ENCODE measurements around the gene XYLT1.

XYLT1 gene

DNA sequence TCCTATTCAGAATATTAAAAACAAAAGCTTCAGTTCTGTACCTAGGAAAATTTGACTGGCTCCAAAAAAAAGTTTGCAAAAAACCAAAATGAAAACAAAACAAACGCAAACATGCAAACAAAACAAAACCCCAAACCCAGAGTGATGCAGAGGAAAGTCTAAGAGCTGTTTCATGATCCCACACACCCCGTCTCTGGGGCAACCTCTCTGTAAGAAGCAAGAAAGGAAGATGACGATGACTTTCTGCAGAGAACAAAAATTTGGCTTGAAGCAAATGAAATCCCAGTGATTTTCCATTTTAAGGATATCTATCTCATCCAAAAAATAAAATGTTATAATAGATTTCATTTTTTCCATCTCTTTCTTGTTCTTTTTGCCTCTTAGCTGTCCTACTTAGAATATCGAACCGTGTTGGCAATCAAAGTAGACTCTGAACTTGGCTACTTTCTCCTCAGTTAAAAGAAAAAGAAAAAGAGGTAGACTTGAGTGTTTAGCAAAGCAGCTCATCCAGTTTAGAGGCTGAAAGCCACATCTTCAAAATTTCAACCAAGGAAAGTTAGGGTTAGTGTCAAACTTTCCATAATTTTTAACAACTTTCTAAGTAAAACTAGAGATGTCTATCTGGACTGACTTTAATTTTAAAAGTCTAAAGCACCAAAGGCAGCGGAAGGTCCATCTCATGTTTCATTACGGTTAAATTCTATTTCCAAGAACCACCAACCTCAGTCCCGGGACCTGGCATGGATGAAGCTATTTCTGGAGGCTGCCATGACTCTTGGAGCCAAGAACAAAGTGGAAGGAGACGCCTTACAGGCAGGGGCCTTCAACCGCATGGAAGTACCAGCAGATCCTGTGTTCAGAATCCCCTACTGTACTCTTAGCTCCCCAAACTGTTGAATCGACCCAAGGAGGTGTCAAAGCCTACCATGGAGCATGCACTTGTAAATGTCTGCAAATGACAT is 180.8 kb downstream of the XYLT1 start:
- no peak for DNase-seq (ENCODE audit: low read depth, low spot score)

DNA sequence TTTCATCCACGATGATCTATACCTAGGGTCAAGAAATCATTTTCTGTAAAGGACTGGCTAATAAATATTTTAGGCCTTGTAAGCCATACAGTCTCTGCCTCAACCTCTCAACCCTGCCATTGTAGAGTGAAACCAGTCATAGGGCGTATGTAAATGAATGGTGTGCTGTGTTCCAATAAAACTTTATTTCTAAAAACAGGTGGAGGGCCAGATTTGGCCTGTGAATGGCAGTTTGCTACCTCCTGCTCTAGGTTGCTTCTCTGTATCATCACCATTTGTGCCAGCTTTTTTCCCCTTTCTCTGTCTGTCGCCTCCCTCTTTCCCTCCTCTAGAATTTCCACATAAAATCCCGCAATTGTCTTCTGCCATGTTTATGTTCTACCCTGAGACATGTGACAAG is 181.7 kb downstream of the XYLT1 start:
- no peak for DNase-seq (ENCODE audit: low read depth, low spot score)

DNA sequence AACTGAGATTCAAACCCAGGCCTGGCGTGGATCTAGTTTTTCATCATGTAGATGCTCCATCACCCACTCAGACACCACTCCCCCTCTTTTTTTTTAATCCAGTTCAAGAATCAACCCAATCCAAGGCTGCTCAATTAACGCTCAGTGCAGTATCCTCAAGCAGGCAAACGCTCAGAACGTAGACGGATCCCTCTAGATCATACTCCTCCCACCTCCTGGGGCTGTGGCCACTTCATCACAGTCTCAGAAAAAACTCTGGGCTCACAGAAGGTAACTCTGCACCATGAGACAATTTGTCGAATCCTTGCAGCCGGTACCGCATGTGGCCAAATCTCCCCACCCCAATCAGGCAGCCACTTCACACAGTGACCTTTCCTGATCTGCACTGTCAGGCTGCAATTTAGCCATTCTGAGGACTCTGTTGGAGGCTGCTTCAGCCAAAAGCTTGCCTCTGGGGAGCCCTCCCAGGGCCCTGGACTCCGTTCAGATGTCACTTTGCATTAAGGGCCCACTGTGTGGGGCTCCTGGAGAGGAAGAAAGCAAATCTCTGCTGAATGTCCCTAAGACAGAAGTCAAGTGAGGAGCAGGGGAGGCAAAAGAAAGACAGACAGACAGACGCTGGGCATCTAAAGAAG is 183.5 kb downstream of the XYLT1 start:
- DNase-seq (ENCODE audit: low read depth, low spot score): no peak

DNA sequence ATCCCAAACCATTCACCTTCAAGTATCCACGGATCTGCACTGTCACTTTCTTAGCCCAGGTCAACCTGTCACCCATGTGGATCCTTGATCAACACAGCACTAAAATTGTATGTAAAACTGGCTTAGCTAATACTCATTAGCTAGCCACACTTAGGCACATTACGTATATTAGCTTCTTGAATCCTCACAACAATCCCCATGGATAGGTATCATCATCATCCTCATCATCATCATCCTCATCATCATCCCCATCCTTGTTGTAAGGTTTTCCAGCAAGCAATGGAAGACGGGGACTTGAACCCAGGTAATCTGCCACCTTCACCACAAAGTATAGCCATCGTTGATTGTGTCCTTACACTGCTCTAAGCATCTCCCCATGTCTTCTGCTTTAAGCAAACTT is 184.3 kb downstream of the XYLT1 start:
- no peak for DNase-seq (ENCODE audit: low read depth, low spot score)

DNA sequence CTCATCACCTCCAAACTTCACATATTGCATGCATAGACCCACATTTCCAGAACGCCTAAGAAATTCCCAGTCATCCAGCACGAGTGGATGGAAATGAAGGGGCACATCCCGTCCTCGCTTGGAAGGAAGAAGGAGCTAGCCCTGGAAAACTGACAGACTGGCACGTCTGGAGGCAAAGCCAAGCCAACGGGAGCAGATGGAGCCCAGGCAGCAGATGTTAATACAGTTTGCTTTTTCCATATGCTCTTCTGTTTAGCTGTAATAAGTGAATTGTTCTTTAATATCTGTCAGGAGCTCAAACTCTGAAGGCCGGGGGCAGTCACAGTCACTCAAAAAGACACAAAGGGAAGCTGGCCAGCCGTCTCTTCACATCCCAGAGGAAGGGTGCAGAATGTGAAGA is 187.7 kb downstream of the XYLT1 start:
- DNase-seq (ENCODE audit: low read depth, low spot score): no peak

DNA sequence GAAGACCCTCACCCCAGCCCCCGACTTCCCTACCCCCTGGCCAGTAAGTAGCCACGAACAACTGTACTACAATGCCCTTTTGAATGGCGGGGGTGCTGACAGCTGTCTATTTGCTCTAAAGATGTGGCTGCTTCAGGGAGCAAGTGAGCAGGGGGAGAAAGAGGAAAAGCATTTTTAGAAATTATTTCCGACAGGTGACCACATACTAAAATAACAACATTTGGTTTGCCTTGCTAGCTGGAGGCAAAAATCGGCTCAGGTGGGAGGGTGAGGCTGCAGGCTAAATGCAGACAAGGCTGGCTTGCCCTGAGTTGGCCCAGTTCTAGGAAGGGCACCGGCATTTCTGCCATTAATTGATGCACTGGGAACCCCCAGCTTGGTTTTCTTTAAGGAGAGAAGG is 188.5 kb downstream of the XYLT1 start:
- DNase-seq (ENCODE audit: low read depth, low spot score): no peak

DNA sequence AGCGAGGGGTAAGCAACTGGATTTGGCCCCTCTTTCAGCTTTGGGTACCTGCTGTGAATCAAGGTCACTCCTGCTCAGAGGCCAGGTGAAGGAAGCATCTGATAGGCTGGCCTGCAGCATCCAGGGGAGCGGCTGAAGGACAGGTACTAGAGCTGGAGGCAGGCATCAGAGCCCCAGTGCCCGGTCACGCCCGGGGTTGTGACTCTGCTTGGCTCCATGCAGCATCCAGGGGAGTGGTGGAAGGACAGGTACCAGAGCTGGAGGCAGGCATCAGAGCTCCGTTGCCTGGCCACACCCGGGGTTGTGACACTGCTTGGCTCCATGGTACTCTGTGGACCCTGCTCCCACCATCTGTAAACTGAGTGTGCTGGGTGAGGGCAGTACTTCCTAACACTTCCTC is 189.7 kb downstream of the XYLT1 start:
- DNase-seq (ENCODE audit: low read depth, low spot score): no peak

DNA sequence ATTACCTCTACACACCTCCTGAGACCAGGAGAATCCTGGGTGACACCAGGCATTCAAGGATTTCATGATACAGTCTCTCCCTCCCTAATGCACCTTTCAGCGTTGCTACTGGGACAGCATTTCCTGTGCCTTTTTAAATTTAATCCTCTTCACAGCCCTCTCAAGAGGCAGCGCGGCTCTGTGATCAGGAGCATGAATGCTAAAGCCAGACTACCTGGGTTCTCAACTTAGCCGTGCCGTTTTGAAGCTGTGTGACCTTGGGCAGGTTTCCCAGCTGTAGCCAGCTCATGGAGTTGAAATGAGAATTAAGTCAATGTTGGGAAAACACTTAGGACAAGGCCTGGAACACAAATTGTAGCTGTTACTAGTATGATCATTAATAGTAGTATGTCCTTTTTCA is 191.8 kb downstream of the XYLT1 start:
- no peak for DNase-seq (ENCODE audit: low read depth, low spot score)

DNA sequence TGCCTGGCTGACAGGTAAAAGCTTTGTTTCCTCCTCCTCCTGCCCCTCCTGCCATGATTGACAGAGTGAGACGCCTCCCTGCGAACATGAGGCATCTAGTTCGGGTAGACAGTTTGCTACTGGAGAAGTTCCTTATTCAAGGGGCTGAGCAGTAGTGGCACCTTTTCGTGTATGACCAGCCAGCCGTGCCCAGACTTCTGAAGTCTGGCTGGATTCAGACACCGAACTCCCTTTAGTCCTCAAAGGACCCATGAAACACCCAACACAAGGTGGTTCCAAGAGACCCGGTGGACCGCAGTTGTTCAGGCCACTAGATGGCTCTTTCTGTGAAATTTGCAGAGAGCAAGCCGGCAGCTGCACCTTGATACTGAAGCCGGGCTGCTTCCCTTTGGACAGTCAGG is 192.8 kb downstream of the XYLT1 start:
- DNase-seq (ENCODE audit: low read depth, low spot score): no peak

DNA sequence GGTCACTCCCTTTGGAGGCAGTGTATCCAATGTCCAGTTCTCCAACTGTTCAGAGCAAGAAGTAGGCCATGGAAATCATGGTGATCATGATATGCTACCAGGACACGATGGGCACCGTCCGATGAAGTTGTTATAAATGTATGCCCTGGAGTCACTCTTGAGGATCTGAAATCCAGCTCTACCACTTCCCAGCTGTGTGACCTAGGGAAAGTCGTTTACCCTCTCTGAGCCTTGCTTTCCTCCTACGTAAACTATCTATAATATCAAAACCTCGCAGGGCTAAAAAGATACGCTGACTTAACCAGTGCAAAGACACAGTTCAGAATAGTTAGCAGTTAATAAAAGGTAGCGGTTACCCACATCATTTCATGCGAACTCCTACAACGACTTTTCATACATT is 194.2 kb downstream of the XYLT1 start:
- no peak for DNase-seq (ENCODE audit: low read depth, low spot score)

DNA sequence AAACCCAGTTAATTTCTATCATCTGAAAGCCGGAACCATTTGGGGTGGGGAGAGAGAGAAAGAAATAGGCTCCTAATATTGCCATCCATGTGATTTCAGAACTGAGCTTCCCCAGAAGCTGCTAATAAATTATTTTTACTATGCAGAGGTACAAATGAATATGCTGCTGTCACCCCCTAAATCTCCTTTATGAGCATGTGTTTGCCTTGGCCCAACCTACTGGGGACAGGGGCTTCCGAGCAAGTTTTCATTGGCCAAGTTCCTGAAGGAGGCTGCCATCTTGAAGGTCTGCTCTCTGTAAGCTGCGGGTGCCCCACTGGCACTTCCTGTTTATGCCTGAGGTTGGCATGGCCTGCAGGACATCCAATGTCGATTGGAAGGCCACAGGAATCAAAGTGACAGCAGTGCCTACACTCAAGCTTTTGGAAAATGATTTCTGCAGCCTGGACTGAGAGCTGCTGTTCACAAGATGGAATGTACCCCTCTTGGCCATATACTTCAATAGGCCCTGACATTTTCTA is 194.7 kb downstream of the XYLT1 start:
- DNase-seq (ENCODE audit: low read depth, low spot score): no peak

DNA sequence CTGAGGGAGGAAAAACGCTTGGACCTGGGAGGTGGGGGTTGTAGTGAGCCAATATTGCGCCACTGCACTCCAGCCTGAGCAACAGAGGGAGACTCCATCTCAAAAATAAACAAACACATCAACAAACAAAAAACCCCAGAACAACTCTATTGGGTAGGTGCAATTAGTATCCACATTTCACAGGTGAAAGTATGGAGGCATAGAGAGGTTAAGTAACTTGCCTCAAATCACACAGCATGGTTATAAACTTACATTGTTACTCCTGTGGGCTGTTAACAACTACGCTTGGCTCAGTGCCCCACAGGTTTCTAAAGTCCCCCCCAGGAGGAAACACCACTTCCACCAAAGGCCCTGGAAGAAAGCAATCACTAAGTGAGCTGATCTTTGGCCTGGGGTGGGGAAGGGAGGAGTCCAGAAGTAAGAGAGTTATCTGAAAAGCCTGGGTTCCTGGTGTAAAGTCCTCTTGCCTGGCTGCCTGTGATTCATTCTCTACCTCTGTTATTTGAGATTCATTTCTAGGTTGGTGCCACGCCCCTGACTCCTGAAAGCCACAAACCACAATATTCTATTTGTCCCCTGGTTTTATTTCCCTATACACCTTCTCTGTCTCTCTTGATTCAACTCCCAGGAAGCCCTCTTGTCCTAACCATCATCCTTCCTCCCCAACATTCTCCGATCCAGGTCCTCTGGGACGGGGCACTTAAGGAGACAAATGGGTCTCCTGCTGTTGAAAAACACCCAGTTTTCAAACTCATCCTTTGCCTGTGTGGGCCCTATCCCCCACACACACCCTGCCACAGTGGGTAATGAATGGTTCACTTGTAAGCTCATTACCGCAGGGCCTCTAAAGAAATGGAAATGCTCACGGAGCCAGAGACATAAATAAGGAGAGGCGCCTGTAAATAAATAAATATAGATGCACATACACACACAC is 195.4 kb downstream of the XYLT1 start:
- no peak for DNase-seq (ENCODE audit: low read depth, low spot score)

DNA sequence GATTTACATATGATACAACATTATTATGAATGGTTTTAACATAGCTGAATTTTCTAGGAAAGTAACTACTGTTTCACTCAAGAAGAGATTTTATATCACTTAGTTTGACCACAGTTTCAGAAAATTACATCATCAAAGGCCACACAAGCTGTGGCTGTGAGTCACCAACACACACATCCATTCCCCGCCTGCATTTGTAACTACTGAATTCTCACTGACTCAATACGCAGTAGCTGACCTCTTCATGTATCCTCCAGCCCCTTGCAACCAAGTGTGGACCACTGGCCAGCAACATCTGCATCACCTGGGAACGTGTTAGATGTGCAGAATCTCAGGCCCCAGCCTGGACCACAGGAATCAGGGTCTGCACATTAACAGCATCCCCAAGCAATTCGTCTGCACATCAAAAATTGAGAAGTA is 197.6 kb downstream of the XYLT1 start:
- DNase-seq (ENCODE audit: low read depth, low spot score): no peak

DNA sequence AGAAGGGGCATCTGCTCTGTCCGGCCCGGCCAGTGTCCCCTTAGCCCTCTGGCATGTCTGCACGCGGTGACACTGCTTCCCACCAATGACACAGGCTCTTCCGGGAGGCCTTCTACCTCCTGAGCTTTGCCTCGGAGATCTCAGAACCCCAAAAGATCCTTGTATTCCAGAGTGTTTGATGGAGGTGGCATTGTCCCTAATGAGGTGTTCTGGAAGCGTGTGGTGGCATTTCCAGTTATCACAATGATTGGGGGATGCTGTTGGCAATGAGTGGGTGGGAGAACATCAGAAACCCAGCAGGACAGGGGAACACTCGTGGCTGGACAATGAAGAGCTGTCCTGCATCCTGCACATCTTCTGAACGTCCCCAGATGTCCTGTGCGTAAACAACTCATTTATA is 198.0 kb downstream of the XYLT1 start:
- DNase-seq (ENCODE audit: low read depth, low spot score): no peak

DNA sequence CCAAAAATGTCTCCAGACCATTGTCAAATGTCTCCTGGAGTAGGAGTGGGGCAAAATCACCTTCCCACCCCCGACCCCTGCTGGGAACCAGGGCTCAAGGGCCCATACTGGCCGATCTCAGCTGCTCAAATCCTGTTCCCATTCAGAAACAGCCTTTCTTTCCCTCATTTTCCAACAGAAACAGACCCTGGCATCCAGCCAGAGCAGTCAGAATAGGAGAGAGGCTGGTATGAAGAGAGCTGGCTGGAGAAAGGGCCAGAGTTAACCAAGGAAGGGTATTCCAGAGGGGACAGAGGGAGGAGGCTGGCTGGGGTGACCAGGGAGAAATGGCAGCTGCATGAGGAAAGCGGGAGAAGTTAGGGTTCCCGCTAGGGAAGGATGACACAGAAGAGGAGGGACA is 199.1 kb downstream of the XYLT1 start:
- DNase-seq (ENCODE audit: low read depth, low spot score): no peak

DNA sequence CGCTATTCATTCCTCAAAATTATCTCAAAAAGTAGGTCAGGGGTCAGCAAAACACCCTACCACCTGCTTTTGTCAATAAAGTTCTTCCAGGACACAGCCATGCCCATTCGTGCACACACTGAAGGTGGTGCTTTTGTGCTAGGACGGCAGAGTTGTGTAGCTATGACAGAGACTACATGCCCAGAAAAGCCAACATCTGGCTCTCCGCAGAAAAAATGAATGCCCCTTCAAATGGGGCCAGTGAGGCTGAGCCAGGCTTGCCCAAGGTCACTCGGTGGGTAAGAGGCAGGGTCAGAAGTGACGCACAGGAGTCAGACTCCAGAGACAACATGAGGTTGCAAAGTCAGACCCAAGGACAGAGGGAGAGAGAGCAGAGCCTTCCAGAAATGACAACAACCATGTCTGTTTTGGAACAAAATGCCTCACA is 200.1 kb downstream of the XYLT1 start:
- DNase-seq (ENCODE audit: low read depth, low spot score): no peak

DNA sequence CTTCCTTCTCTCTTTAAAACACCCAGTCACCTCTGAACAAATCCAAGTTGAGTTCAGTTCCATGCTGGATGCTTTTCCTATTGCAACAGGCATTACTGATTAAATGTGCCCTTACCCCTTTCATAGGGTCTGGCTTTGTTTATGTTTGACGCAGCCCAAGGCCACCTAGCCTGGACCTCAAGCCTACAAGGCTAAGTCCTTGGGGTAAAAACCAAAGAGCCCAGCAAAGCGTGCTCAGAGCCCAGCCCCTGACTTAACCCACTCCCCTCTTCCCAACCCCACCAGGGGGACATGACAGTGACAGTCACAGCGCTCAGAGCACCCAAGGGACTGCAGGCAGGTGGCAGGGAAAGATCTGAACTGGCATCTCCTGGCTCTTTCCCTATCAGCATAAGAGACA is 200.6 kb downstream of the XYLT1 start:
- no peak for DNase-seq (ENCODE audit: low read depth, low spot score)

DNA sequence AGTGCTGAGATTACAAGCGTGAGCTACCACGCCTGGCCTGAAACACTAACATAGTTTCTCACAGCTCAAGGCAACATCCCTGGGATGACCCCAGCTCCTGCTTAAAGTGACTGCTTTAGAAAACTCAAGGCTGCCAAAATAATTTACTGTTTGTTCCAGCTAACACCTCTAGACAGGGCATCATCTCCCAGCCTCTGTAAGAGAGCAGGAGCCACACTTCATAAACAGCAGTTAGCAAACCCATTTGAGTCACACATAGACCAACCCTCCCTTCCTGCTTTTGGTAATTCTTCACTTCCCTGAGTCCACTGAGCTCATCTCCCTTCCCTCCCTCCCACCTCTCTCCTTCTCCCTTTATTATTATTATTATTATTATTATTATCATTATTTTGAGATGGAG is 201.3 kb downstream of the XYLT1 start:
- DNase-seq (ENCODE audit: low read depth, low spot score): no peak

DNA sequence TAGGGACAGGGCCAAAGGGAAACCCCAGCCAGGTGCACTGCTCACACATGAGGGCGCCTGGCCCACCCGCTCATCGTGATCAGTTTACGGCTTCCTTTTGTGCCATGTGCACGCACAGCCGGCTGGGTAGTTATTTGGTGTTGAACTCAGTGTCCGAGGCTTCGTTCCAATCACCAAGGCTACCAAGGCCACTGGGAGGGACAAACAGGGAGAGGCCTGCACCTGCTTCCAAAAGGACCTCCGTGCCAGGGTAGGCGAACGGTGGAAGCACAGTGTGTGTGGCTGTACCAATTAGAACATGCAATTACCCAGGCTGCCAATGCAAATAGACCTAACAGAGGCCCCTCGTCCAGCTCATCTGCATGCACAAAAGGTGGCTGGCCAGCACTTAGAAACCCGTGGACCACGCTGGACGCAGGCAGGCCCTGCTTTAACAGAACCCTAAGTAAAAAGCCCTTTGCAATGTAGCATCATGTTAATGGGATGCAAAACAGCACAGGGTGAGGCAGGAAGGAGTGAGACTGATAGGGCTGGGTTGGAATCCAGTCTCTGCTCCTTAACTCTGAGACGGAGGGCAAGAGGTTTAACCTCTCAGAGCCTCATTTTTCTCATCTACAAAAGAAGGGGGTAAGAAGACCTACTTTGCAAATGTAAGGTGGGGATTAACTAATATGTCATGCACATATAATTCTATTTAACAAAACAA is 204.0 kb downstream of the XYLT1 start:
- no peak for DNase-seq (ENCODE audit: low read depth, low spot score)

DNA sequence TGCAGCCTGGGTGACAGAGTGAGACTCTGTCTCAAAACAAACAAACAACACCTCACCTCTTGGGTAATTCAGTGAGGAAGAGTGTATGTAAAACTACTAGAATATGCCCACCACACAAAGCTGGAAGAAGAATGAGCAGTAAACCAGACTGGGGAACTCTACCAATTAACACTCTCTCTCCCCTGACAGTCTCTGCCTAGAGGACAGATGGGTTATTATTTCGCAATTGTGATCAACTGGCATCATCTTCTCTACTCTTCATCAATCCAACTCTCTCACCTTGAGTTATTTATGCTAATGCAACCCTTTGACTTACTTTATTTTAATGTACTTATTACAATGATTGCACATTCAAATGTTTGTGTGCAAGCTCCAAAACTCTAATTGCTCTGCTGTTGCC is 205.6 kb downstream of the XYLT1 start:
- no peak for DNase-seq (ENCODE audit: low read depth, low spot score)

DNA sequence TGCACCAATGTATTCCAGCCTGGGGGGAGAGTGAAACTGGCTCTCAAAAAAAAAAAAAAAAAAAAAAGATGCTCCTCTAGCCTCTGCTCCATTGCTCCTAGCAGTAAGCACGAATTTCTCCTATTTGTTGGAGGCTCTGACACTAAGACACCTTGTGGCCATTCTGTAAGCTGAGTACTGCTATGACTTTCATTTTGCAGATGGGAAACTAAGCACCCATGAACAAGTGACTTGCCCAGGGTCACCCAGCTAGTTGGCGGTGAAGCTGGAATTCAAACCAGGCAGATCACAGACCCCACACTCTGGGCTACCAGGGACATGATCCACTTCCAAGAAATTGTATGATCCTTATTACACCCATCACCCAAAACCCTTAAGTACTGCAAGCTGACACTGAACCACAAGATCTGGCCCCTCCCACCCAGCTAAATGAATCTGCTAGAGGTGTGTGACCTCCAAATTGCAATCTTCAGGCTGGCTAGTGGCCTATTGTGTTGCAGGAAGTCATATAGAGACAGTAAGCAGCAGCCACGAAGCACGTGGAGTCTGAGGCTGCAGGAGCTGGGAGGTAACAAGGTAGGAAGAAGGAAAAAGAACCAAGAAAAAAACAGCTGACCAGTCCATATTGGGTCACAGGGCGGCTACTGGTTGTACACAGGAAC is 209.4 kb downstream of the XYLT1 start:
- DNase-seq (ENCODE audit: low read depth, low spot score): no peak
